H1 (cell line): Measurements from ENCODE around the gene STAP2. TPM values are rescaled to one million over a fixed set of nuclear protein-coding genes. Genes with fewer than 3 reads are reported as not detected.

Source experiments
- CTCF ChIA-PET: fragments of 300-600 bp; sonication (Branson Sonifier 250); formaldehyde crosslinking; loops from one replicate; lab custom pipeline; 2021; ENCODE audit not compliant: partially characterized antibody; lab: Charles Lee
- POLR2A ChIA-PET: fragments of 300-600 bp; sonication (Branson Sonifier 250); formaldehyde crosslinking; loops from one replicate; lab custom pipeline; 2021; ENCODE audit warnings: inconsistent platforms; ENCODE audit not compliant: partially characterized antibody; lab: Charles Lee
- DNase-seq, 2 experiments: peaks; one replicate each; pipeline versions ENCODE4 v3.0.0 to v3.0.0-alpha.2; 2010 to 2022; ENCODE audit warnings: low spot score in 2 of 2, low read depth in 1 of 2, mixed read lengths in 1 of 2
- FAIRE-seq: peaks from 2 replicates; lab custom pipeline; 2011; peaks lifted over from hg19 to GRCh38; lab: Jason Lieb, UNC
- H2AFZ ChIP-seq: 2 replicates; pipeline ENCODE4 v1.8.1; 2012; ENCODE audit warnings: low read length, inconsistent platforms
- H2AK5ac ChIP-seq: 2 replicates; pipeline ENCODE4 v1.6.1; 2013; ENCODE audit warnings: low read depth, low read length
- H2BK120ac ChIP-seq: replicated peaks from 2 replicates; pipeline ENCODE3; 2013; ENCODE audit warnings: low read depth, low read length, inconsistent platforms
- H2BK12ac ChIP-seq: 2 replicates; pipeline ENCODE4 v1.6.1; 2013; ENCODE audit warnings: low read depth, low read length
- H2BK15ac ChIP-seq: 2 replicates; pipeline ENCODE4 v1.6.1; 2013; ENCODE audit warnings: low read length
- H2BK20ac ChIP-seq: 2 replicates; pipeline ENCODE4 v1.6.1; 2013; ENCODE audit warnings: low read length
- H2BK5ac ChIP-seq: 2 replicates; pipeline ENCODE4 v1.6.1; 2013; ENCODE audit warnings: low read depth, low read length
- H3K14ac ChIP-seq: 2 replicates; pipeline ENCODE4 v1.6.1; 2013; ENCODE audit warnings: inconsistent platforms; ENCODE audit not compliant: insufficient read length
- H3K18ac ChIP-seq: 2 replicates; pipeline ENCODE4 v1.6.1; 2013; ENCODE audit warnings: low read length; ENCODE audit errors: extremely low read depth
- H3K23ac ChIP-seq: 2 replicates; pipeline ENCODE4 v1.6.1; 2013; ENCODE audit warnings: inconsistent platforms; ENCODE audit not compliant: insufficient read length
- H3K23me2 ChIP-seq: 2 replicates; pipeline ENCODE4 v1.6.1; 2013; ENCODE audit warnings: low read depth, low read length
- H3K27ac ChIP-seq: 2 replicates; pipeline ENCODE4 v1.6.1; 2011; ENCODE audit warnings: low read depth, low read length, inconsistent platforms
- H3K27me3 ChIP-seq, 4 experiments: replicated peaks in 1 of 4; 1 replicate in 1 of 4; 2 replicates in 3 of 4; pipeline versions ENCODE4 v1.6.1 to v1.8.1; 2011 to 2013; ENCODE audit warnings: low read length in 3 of 4, mild to moderate bottlenecking in 3 of 4, inconsistent platforms in 2 of 4, mixed read lengths in 2 of 4, moderate library complexity in 1 of 4; ENCODE audit not compliant: control insufficient read depth in 3 of 4, insufficient read depth in 3 of 4; ENCODE audit errors: extremely low read depth in 1 of 4
- H3K36me3 ChIP-seq, 4 experiments: 2 replicates each; pipeline versions ENCODE4 v1.6.1 to v1.8.1; 2011 to 2013; ENCODE audit warnings: mild to moderate bottlenecking in 4 of 4, low read length in 3 of 4, moderate library complexity in 2 of 4, control low read depth in 1 of 4, inconsistent platforms in 1 of 4; ENCODE audit not compliant: insufficient read depth in 4 of 4, control insufficient read depth in 2 of 4
- H3K4ac ChIP-seq: replicated peaks from 2 replicates; pipeline ENCODE3; 2013; ENCODE audit warnings: low read length, low read depth, mixed read lengths, inconsistent platforms; ENCODE audit not compliant: insufficient read length
- H3K4me1 ChIP-seq, 4 experiments: replicated peaks in 1 of 4; 1 replicate in 1 of 4; 2 replicates in 3 of 4; pipeline versions ENCODE4 v1.6.1 to v1.8.1; 2011 to 2013; ENCODE audit warnings: low read length in 3 of 4, inconsistent platforms in 2 of 4, mixed read lengths in 1 of 4; ENCODE audit not compliant: insufficient read depth in 4 of 4, control insufficient read depth in 3 of 4
- H3K4me2 ChIP-seq, 2 experiments: 2 replicates each; pipeline versions ENCODE4 v1.6.1 to v1.8.1; 2011 to 2013; ENCODE audit warnings: low read depth in 2 of 2, low read length in 2 of 2, control low read depth in 1 of 2, inconsistent platforms in 1 of 2, mild to moderate bottlenecking in 1 of 2; ENCODE audit not compliant: insufficient read depth in 1 of 2
- H3K4me3 ChIP-seq, 4 experiments: fragments of 200-600, 300-600 bp in 1 of 4; sonication (generic), shearing (Covaris generic), sonication (Bioruptor Twin) in 1 of 4; 2 replicates each; pipeline versions ENCODE4 v1.5.1 to v1.8.1; 2011 to 2016; ENCODE audit warnings: low read length in 4 of 4, low read depth in 3 of 4, control low read depth in 2 of 4, inconsistent platforms in 2 of 4, mild to moderate bottlenecking in 2 of 4, mixed read lengths in 1 of 4, moderate library complexity in 1 of 4; ENCODE audit not compliant: insufficient read depth in 2 of 4; ENCODE audit errors: extremely low read depth in 1 of 4
- H3K56ac ChIP-seq: replicated peaks from 2 replicates; pipeline ENCODE3; 2013; ENCODE audit warnings: low read depth, mild to moderate bottlenecking, mixed read lengths, low read length, inconsistent platforms; ENCODE audit not compliant: insufficient read length
- H3K79me1 ChIP-seq: 2 replicates; pipeline ENCODE4 v1.6.1; 2013; ENCODE audit warnings: low read depth, low read length, control low read depth
- H3K79me2 ChIP-seq, 2 experiments: 2 replicates each; pipeline versions ENCODE4 v1.6.1 to v1.8.1; 2012 to 2013; ENCODE audit warnings: low read length in 2 of 2, mild to moderate bottlenecking in 2 of 2, inconsistent platforms in 1 of 2; ENCODE audit not compliant: insufficient read depth in 2 of 2, control insufficient read depth in 1 of 2
- H3K9ac ChIP-seq, 4 experiments: replicated peaks in 1 of 4; 1 replicate in 1 of 4; 2 replicates in 3 of 4; pipeline versions ENCODE4 v1.6.1 to v1.8.1; 2011 to 2013; ENCODE audit warnings: low read depth in 3 of 4, low read length in 3 of 4, control low read depth in 2 of 4, mild to moderate bottlenecking in 2 of 4, moderate library complexity in 2 of 4, inconsistent platforms in 1 of 4; ENCODE audit errors: extremely low read depth in 1 of 4
- H3K9me3 ChIP-seq, 2 experiments: 2 replicates each; pipeline versions ENCODE4 v1.6.1 to v1.8.1; 2012 to 2013; ENCODE audit warnings: mild to moderate bottlenecking in 2 of 2, moderate library complexity in 2 of 2, control low read depth in 1 of 2, inconsistent platforms in 1 of 2, low read depth in 1 of 2, low read length in 1 of 2, mixed read lengths in 1 of 2; ENCODE audit not compliant: insufficient read depth in 2 of 2
- H4K20me1 ChIP-seq, 2 experiments: replicated peaks in 1 of 2; 2 replicates each; pipeline versions ENCODE3 to v1.8.1; 2011 to 2013; ENCODE audit warnings: inconsistent platforms in 2 of 2, low read length in 2 of 2, mild to moderate bottlenecking in 1 of 2; ENCODE audit not compliant: insufficient read depth in 2 of 2, control insufficient read depth in 1 of 2
- H4K5ac ChIP-seq: 2 replicates; pipeline ENCODE4 v1.6.1; 2013; ENCODE audit warnings: low read length, low read depth, mixed read lengths, inconsistent platforms; ENCODE audit not compliant: insufficient read length
- H4K8ac ChIP-seq: 2 replicates; pipeline ENCODE4 v1.8.0; 2013; ENCODE audit warnings: mild to moderate bottlenecking, moderate library complexity, low read length, inconsistent platforms; ENCODE audit not compliant: insufficient read depth; ENCODE audit errors: extremely low read depth
- H4K91ac ChIP-seq: replicated peaks from 2 replicates; pipeline ENCODE3; 2013; ENCODE audit warnings: low read length, mixed read lengths, inconsistent platforms; ENCODE audit not compliant: insufficient read length
- CREB1 ChIP-seq: IDR thresholded peaks from 2 replicates; pipeline ENCODE4 v1.6.1; 2012; ENCODE audit warnings: inconsistent platforms
- CTBP2 ChIP-seq: IDR thresholded peaks from 2 replicates; pipeline ENCODE4 v1.7.0; 2011; ENCODE audit warnings: borderline replicate concordance, mild to moderate bottlenecking, moderate library complexity, mixed read lengths, low read length; ENCODE audit not compliant: insufficient read depth, insufficient read length
- EGR1 ChIP-seq: IDR thresholded peaks from 2 replicates; pipeline ENCODE4 v1.6.1; 2011; ENCODE audit warnings: low read depth, low read length, borderline replicate concordance
- HDAC2 ChIP-seq, 2 experiments: fragments of 300-600 bp in 1 of 2; sonication (generic) in 1 of 2; IDR thresholded peaks; 2 replicates each; pipeline ENCODE4 v1.6.1; 2011 to 2012; ENCODE audit warnings: low read depth in 2 of 2, low read length in 2 of 2, mild to moderate bottlenecking in 2 of 2, moderate library complexity in 2 of 2, borderline replicate concordance in 1 of 2, inconsistent platforms in 1 of 2
- KDM1A ChIP-seq: fragments of 200-600, 300-600 bp; sonication (generic); IDR thresholded peaks from 2 replicates; pipeline ENCODE4 v1.7.1; 2016; ENCODE audit warnings: mild to moderate bottlenecking, low read length, borderline replicate concordance
- POU5F1 ChIP-seq: IDR thresholded peaks from 2 replicates; pipeline ENCODE4 v1.6.1; 2011; ENCODE audit warnings: low read depth, mild to moderate bottlenecking, low read length, moderate library complexity
- SIN3A ChIP-seq, 2 experiments: IDR thresholded peaks in 1 of 2; conservative IDR thresholded peaks in 1 of 2; 2 replicates each; pipeline ENCODE4 v1.6.1; 2011 to 2012; ENCODE audit warnings: low read length in 2 of 2, improper control_type of control experiment in 1 of 2, low read depth in 1 of 2, mild to moderate bottlenecking in 1 of 2
- SUZ12 ChIP-seq: fragments of 200-600 bp; sonication (generic); IDR thresholded peaks from 2 replicates; pipeline ENCODE4 v1.6.1; 2012; ENCODE audit warnings: mild to moderate bottlenecking, inconsistent platforms, low read length, moderate library complexity, mixed read lengths
- TEAD4 ChIP-seq: IDR thresholded peaks from 2 replicates; pipeline ENCODE4 v1.6.1; 2012; ENCODE audit warnings: low read depth, low read length, inconsistent platforms, mixed read lengths
- ZNF274 ChIP-seq: IDR thresholded peaks from 2 replicates; pipeline ENCODE4 v1.7.0; 2012; ENCODE audit warnings: low read length, borderline replicate concordance; ENCODE audit errors: extremely low read depth
- WGBS, 2 experiments: shearing (Covaris generic) in 1 of 2; methylation state at CpG; one replicate each; pipeline versions ENCODE4 v1.1.6 to v1.1.7; 2013 to 2015; ENCODE audit warnings: low lambda C conversion rate in 2 of 2, mixed read lengths in 2 of 2, inconsistent platforms in 1 of 2, low coverage in 1 of 2, missing lambda C conversion rate in 1 of 2; ENCODE audit not compliant: insufficient replicate concordance in 2 of 2, insufficient coverage in 1 of 2, insufficient read length in 1 of 2; ENCODE audit errors: extremely low coverage in 1 of 2, missing lambda C conversion rate in 1 of 2; 5-methylcytosine and 5-hydroxymethylcytosine counted together
- polyA plus RNA-seq, 7 experiments: library from polyadenylated mRNA; depleted of rRNA in 3 of 7; stranded (reverse) in 5 of 7; unstranded in 2 of 7; fragments of >200 nt in 5 of 7; fragments of 200-250 nt in 2 of 7; gene quantifications; 1 replicate in 5 of 7; 2 replicates in 1 of 7; 4 replicates in 1 of 7; pipeline versions ENCODE4 v1.2.1 to v1.2.3, GENCODE V29; 2011 to 2013; ENCODE audit warnings: missing spikeins in 2 of 7, mixed read lengths in 2 of 7
- total RNA-seq: library from RNA; stranded (reverse); fragmentation: NEBNext Ultra II Directional; extraction: Animal tissue kit (Norgen Biotek cat#: 25700); gene quantifications from 2 replicates; pipeline ENCODE4 v1.2.1, GENCODE V29; 2021

STAP2 gene
- total and polyA plus RNA-seq, 2 of the 8 experiments (the other 6 are each of a cell fraction or from before 2014, with no cell fraction given) = 15.3 to 37.3 TPM

DNA sequence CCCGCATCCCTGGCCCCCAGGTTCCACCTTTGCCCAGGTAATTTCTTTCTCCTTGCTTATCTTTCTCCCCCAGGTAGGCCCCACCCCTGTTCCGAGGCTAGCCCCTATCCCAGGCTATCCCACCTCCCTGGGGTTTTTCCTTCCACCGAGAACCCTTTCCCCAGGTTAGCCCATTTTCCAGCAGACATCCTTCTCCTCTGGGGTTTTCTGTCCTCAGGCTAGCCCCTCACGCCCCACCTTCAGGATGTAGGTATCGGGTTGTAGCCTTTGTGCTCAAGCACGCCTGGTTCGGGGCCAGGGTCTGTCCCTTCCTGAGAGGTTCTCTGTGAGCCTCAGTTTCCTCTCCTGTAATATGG is 33.4 kb downstream of the STAP2 start:
- H3K23me2 ChIP-seq = no peaks in the 10 kb centered on the region; the same call in 1 of the 2 replicates
- no peak overlapping the region for H3K18ac ChIP-seq
- peak in 1 of 2 experiments; percentile 70 for DNase-seq
- no peak overlapping the region for H3K56ac ChIP-seq
- no peak overlapping the region for H4K5ac ChIP-seq
- peaks cover 0 to 8% (median 0%) of the 10 kb centered on the region in 4 experiments; a peak in 3 of 7 replicates for H3K4me1 ChIP-seq
- no peak overlapping the region for H3K27ac ChIP-seq
- POLR2A ChIA-PET = interaction anchor here (0.5 to 12.2 kb wide), 7 partner anchors 16 to 174 kb away, joined by 3 to 86 read pairs (median 3); partner anchors contain the start of gene SHD
- H3K79me2 ChIP-seq = no peaks in the 10 kb centered on the region
- no peak overlapping the region for H4K91ac ChIP-seq
- peak overlapping the region in 2 of 4 experiments; percentile 54 to 58; a peak in 4 of 8 replicates for H3K4me3 ChIP-seq
- no peak overlapping the region for H3K4ac ChIP-seq
- H3K79me1 ChIP-seq = peaks cover 3% of the 10 kb centered on the region; the same call in 1 of the 2 replicates
- no peaks in the 10 kb centered on the region for H3K27me3 ChIP-seq
- no peak overlapping the region for H3K23ac ChIP-seq
- peak overlapping the region; percentile 80 for H4K8ac ChIP-seq
- FAIRE-seq = no peak
- no peak overlapping the region for H2BK15ac ChIP-seq
- no peak overlapping the region for H3K14ac ChIP-seq
- H2BK120ac ChIP-seq = no peak overlapping the region
- WGBS, 2 experiments = 76% methylated on average over 6 of the region's 7 CpGs; no CpG with 5 or more reads in 1 of the 2 experiments
- no peak overlapping the region for H2BK12ac ChIP-seq
- H2AK5ac ChIP-seq = peak overlapping the region; percentile 97; the same call in 1 of the 2 replicates
- no peak overlapping the region for H2AFZ ChIP-seq
- H3K4me2 ChIP-seq = 0 out of 4 replicates have a peak overlapping the region, but pooled peaks of 1 of the 2 experiments have one; percentile 41
- no peaks in the 10 kb centered on the region for H3K9me3 ChIP-seq
- H2BK20ac ChIP-seq = no peak overlapping the region
- peaks cover 0 to 2% of the 10 kb centered on the region in 2 experiments for H4K20me1 ChIP-seq
- no peak for TF ChIP-seq SIN3A (conservative IDR thresholded peaks at IDR 0.05 in 1 of 2, IDR thresholded peaks at IDR 0.05 in 1 of 2; ENCODE audit: low read depth in 1 of 2, low read length in 2 of 2)
- TF ChIP-seq CTBP2 = no peak
- no peak for TF ChIP-seq POU5F1
- TF ChIP-seq CREB1 = no peak
- peak; percentile 96 for TF ChIP-seq KDM1A
- peak; percentile 28 to 61; a peak in 2 of 4 replicates for TF ChIP-seq HDAC2 (IDR thresholded peaks at IDR 0.05; ENCODE audit: borderline replicate concordance in 1 of 2, low read depth in 2 of 2, low read length in 2 of 2)
- no peak for TF ChIP-seq ZNF274
- no peak for TF ChIP-seq TEAD4
- TF ChIP-seq SUZ12 = no peak
- no peak for TF ChIP-seq EGR1
- TF ChIP-seq, all 59 proteins: peak for 2
- Histone ChIP-seq H3K9ac (no peak overlapping the region), H3K36me3 (peaks cover 5 to 18% (median 12%) of the 10 kb centered on the region in 4 experiments), H2BK5ac (no peak overlapping the region)
- CTCF ChIA-PET = interaction anchor here (1.0 to 3.1 kb wide), 6 partner anchors 9 to 53 kb away, joined by 4 to 15 read pairs (median 4); no protein-coding TSS in a partner anchor
